Esophagus squamous epithelium (tissue), 4 donors: ENCODE measurements around the gene DYNLT4.
A peak's percentile ranks its signal among the peaks of the same experiment; 100 is the strongest.

Source experiments
- CTCF ChIP-seq, 6 experiments: fragments of 450-650 bp in 4 of 6; fragments of 200-600 bp in 2 of 6; sonication (generic) in 2 of 6; IDR thresholded peaks; one replicate each; pipeline ENCODE4 v1.5.1; 2016 to 2019; ENCODE audit warnings: antibody characterized with exemption in 6 of 6, mild to moderate bottlenecking in 4 of 6, moderate library complexity in 4 of 6
- POLR2A ChIP-seq, 4 donors: fragments of 450-650 bp; IDR thresholded peaks; one replicate each; pipeline ENCODE4 v1.6.1; 2017; ENCODE audit warnings: antibody characterized with exemption in 4 of 4, mild to moderate bottlenecking in 4 of 4, moderate library complexity in 3 of 4

- TF ChIP-seq CTCF (IDR thresholded peaks at IDR 0.05) (peak; percentile 79 to 98 (median 89)), POLR2A (IDR thresholded peaks at IDR 0.05) (peak in 2 of 4 donors; percentile 96 to 97)
These were observed 7.2 kb downstream of the DYNLT4 start, which contains the start of gene PLK3 for GRCh38 chr1:44799770-44800584.
